Measurements from ENCODE around the gene NHERF1. TPM values are rescaled to one million over a fixed set of nuclear protein-coding genes. Genes with fewer than 3 reads are reported as not detected.

NHERF1 gene
- total RNA-seq, 6 experiments from 2014 or later, result 15.7 to 18.9 (median 17.5) TPM

GRCh38 chr17:74801896-74802295 is 53.5 kb downstream of the NHERF1 start:
- Mint-ChIP-seq H3K27me3 (ENCODE audit: insufficient read depth) (no peaks in the 10 kb centered on the region), H3K9me3 (no peaks in the 10 kb centered on the region), H3K4me1 (ENCODE audit: low read depth) (peaks cover 32% of the 10 kb centered on the region), H3K27ac (no peak overlapping the region), H3K4me3 (no peak overlapping the region), H3K36me3 (ENCODE audit: low read depth) (peaks cover 6% of the 10 kb centered on the region; the same call in 1 of the 2 replicates)
- DNase-seq, result no peak
- TF ChIP-seq, protein P1, sequence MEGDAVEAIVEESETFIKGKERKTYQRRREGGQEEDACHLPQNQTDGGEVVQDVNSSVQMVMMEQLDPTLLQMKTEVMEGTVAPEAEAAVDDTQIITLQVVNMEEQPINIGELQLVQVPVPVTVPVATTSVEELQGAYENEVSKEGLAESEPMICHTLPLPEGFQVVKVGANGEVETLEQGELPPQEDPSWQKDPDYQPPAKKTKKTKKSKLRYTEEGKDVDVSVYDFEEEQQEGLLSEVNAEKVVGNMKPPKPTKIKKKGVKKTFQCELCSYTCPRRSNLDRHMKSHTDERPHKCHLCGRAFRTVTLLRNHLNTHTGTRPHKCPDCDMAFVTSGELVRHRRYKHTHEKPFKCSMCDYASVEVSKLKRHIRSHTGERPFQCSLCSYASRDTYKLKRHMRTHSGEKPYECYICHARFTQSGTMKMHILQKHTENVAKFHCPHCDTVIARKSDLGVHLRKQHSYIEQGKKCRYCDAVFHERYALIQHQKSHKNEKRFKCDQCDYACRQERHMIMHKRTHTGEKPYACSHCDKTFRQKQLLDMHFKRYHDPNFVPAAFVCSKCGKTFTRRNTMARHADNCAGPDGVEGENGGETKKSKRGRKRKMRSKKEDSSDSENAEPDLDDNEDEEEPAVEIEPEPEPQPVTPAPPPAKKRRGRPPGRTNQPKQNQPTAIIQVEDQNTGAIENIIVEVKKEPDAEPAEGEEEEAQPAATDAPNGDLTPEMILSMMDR (IDR thresholded peaks at IDR 0.05), result no peak

GRCh38 chr17:74803388-74803930 is 55.0 kb downstream of the NHERF1 start:
- Mint-ChIP-seq H3K9me3 (no peaks in the 10 kb centered on the region), H3K36me3 (ENCODE audit: low read depth) (peaks cover 6% of the 10 kb centered on the region; the same call in 1 of the 2 replicates), H3K4me3 (no peak overlapping the region), H3K27ac (no peak overlapping the region), H3K27me3 (ENCODE audit: insufficient read depth) (no peaks in the 10 kb centered on the region), H3K4me1 (ENCODE audit: low read depth) (peaks cover 16% of the 10 kb centered on the region)
- TF ChIP-seq, protein P1 (IDR thresholded peaks at IDR 0.05), result no peak
- DNase-seq, result no peak

- H3K27me3 Mint-ChIP-seq (ENCODE audit: insufficient read depth), result no peaks in the 10 kb centered on the region
- TF ChIP-seq, protein P1 (IDR thresholded peaks at IDR 0.05), result no peak
- H3K36me3 Mint-ChIP-seq (ENCODE audit: low read depth), result peaks cover 6% of the 10 kb centered on the region; the same call in 1 of the 2 replicates
- H3K4me3 Mint-ChIP-seq, result no peak overlapping the region
- no peak for DNase-seq
- H3K4me1 Mint-ChIP-seq (ENCODE audit: low read depth), result peaks cover 11% of the 10 kb centered on the region
- no peak overlapping the region for H3K27ac Mint-ChIP-seq
- H3K9me3 Mint-ChIP-seq, result no peaks in the 10 kb centered on the region
These were observed 55.5 kb downstream of the NHERF1 start for GRCh38 chr17:74803971-74804370.

- H3K27me3 Mint-ChIP-seq (ENCODE audit: insufficient read depth), result no peaks in the 10 kb centered on the region
- no peak overlapping the region for H3K27ac Mint-ChIP-seq
- TF ChIP-seq, protein P1 (IDR thresholded peaks at IDR 0.05), result no peak
- DNase-seq, result no peak
- peaks cover 6% of the 10 kb centered on the region; the same call in 1 of the 2 replicates for H3K4me1 Mint-ChIP-seq (ENCODE audit: low read depth)
- H3K36me3 Mint-ChIP-seq (ENCODE audit: low read depth), result peaks cover 6% of the 10 kb centered on the region; the same call in 1 of the 2 replicates
- no peak overlapping the region for H3K4me3 Mint-ChIP-seq
- no peaks in the 10 kb centered on the region for H3K9me3 Mint-ChIP-seq
These were observed 56.3 kb downstream of the NHERF1 start for GRCh38 chr17:74804683-74805082.

DNA sequence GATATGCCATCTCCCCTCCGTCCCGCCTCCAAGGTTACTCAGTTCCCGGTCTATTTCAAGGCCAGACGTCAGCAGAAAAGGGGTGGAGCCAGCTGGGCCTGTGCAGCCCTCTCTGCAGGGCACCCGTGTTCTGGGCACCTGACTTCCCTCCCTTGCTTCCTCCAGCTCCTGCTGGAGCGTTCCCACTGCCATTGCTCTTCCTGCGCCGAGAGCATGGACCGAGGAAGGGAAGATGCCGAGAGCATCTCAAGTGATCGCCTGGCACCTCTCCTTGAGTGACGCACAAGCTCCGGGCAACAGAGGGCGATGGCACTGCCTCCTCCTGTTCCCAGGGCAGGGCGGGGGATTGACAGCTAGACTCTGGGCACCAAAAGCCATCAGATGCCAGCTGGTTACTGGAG is 57.2 kb downstream of the NHERF1 start:
- Mint-ChIP-seq H3K4me3 (no peak overlapping the region), H3K27me3 (ENCODE audit: insufficient read depth) (no peaks in the 10 kb centered on the region; the same call in 1 of the 2 replicates), H3K27ac (no peak overlapping the region), H3K36me3 (ENCODE audit: low read depth) (no peaks in the 10 kb centered on the region; the same call in 1 of the 2 replicates), H3K4me1 (ENCODE audit: low read depth) (no peaks in the 10 kb centered on the region), H3K9me3 (no peaks in the 10 kb centered on the region)
- no peak for DNase-seq
- TF ChIP-seq, protein P1 (IDR thresholded peaks at IDR 0.05), result no peak

Data from HFFc6 (cell line).